GM18499 (cell line): ENCODE data around the gene ETV3.

ENCODE experiments used
- ATAC-seq: cut with Tn5 transposase; IDR thresholded peaks from one replicate; pipeline ENCODE4 v1.9.1; 2021; ENCODE audit warnings: moderate number of reproducible peaks; ENCODE audit not compliant: insufficient read depth, unreplicated experiment

Gene ETV3

DNA sequence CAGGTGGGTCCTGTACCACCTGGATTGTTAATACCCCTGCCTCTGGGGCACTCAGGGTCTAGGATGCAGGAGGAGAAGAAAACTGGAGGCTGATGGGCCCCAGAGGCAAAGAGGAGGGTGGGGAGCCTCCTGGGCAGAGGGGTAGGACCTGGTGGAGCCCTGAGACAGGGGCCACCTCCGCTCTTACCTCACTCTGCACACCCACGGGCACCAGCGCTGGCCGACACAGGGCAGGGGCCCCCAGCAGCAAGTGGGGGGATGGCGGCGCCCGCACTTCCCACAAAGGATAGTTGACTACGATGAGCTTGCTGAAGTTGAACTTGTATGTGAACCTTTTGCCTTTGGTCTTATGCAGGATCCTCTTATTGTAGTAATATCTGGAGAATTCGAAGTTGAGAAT lies 39.7 kb downstream of the ETV3 start:
- no peak for ATAC-seq

GRCh38 chr1:157097692-157098091 lies 40.5 kb downstream of the ETV3 start:
- ATAC-seq = no peak

DNA sequence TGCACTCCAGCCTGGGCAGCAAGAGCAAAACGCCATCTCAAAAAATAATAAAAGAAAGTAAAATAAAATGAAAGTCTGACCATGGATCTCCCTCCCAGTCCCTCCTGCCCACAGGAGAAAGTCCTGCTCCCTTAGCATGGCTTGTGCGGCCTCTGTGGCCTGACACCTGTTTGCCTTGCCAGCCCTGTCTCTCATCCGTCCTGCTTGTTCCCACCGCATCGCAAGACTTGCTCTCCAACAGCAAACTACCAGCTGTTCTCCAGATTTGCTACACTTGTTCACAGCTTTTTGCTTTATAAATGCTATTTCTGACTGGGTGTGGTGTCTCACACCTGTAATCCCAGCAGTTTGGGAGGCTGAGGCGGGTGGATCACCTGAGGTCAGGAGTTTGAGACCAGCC lies 41.3 kb downstream of the ETV3 start:
- no peak for ATAC-seq

GRCh38 chr1:157095551-157095950 lies 42.6 kb downstream of the ETV3 start:
- ATAC-seq = no peak

- ATAC-seq = no peak
These were observed 43.1 kb downstream of the ETV3 start for GRCh38 chr1:157095091-157095490.

GRCh38 chr1:157092831-157093230 lies 45.4 kb downstream of the ETV3 start:
- ATAC-seq = no peak

- no peak for ATAC-seq
These were observed 46.4 kb downstream of the ETV3 start for GRCh38 chr1:157091668-157092273.

GRCh38 chr1:157091186-157091585 lies 47.0 kb downstream of the ETV3 start:
- no peak for ATAC-seq

GRCh38 chr1:157090771-157091170 lies 47.4 kb downstream of the ETV3 start:
- ATAC-seq = no peak

DNA sequence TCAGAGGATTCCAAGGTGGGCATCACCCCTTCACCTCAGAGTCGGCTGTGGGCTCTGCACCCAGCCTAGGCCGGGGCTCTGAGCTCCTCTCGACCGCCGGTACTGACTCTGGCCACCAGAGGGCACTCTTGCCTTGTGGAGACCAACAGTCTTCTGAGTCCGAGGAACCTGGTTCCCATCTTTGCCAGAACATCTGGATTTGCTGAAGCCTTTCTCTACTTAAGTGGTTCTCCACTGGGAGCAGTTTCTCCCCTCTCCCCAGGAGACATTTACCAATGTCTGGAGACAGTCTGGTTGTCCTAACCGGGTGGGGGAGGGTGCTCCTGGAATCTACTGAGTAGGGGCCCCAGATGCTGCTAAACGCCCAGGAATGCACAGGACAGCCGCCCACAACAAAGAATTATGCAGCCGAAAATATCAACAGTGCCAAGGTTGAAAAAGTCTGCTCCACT lies 48.0 kb downstream of the ETV3 start:
- no peak for ATAC-seq

- ATAC-seq = no peak
These were observed 48.4 kb downstream of the ETV3 start for GRCh38 chr1:157089789-157090188.

DNA sequence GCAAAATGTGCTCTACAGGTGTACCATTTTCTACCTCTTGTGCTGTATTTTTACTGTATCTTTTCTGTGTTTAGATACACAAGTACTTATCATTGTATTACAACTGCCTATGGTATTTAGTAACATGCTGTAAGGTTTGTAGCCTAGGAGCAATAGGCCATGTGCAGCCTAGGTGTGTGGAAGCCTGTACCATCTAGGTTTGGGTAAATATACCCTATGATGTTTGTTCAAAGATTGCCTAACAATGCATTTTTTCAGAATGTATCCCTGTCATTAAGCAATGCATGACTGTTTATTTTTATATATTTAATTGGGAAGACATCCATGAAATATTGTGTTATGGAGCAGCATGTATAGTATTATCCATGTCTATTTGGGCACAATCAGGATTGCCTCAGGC lies 49.6 kb downstream of the ETV3 start:
- no peak for ATAC-seq

GRCh38 chr1:157087030-157087429 lies 51.2 kb downstream of the ETV3 start:
- ATAC-seq = no peak

GRCh38 chr1:157086299-157086698 lies 51.9 kb downstream of the ETV3 start:
- no peak for ATAC-seq

GRCh38 chr1:157085421-157085820 lies 52.8 kb downstream of the ETV3 start:
- no peak for ATAC-seq

- ATAC-seq = no peak
These were observed 53.5 kb downstream of the ETV3 start for GRCh38 chr1:157084720-157085119.

DNA sequence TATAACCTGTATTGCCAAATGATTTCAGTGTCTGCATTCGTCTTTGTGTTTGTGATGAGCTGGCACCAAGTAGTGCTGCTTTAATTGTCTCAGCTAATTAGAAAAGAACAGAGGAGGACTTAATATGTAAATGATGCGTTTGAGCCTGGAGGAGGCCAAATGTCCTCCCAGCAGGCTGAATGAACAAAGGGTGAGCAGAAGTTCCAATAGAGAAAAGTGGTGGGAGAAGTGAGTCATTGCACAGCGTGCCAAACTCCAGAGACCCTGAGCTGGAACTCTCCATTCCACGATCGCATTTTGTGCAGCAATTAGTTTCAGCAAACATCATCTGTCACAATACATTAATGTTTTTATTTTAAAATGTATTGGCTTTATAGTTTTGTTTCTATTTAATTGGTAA lies 56.5 kb downstream of the ETV3 start:
- no peak for ATAC-seq

GRCh38 chr1:157080714-157081113 lies 57.5 kb downstream of the ETV3 start:
- ATAC-seq = no peak

GRCh38 chr1:157077394-157077793 lies 60.8 kb downstream of the ETV3 start:
- ATAC-seq = no peak

DNA sequence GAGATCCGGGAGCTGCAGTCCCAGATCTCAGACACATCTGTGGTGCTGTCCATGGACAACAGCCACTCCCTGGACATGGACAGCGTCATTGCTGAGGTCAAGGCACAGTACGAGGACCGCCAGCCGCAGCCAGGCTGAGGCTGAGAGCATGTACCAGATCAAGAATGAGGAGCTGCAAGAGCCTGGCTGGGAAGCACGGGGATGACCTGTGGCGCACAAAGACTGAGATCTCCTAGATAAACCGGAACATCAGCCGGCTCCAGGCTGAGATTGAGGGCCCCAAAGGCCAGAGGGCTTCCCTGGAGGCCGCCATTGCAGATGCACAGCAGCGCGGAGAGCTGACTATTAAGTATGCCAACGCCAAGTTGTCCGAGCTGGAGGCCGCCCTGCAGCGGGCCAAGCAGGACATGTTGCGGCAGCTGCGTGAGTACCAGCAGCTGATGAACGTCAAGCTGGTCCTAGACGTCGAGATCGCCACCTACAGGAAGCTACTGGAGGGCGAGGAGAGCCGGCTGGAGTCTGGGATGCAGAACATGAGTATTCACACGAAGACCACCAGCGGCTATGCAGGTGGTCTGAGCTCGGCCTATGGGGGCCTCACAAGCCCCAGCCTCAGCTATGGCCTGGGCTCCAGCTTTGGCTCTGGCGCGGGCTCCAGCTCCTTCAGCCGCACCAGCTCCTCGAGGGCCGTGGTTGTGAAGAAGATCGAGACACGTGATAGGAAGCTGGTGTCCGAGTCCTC lies 64.1 kb downstream of the ETV3 start:
- ATAC-seq = no peak
